NCI-H128 (cell line): ENCODE data around the gene ARPC4.
A peak's percentile ranks its signal among the peaks of the same experiment; 100 is the strongest.
"Not testable (repeated sequence)": the region's sequence is repeated elsewhere in the genome, so short reads cannot be mapped to it uniquely, and the experiment has no call there.

Experiments
- DNase-seq: peaks from one replicate; lab custom pipeline; 2025; ENCODE audit not compliant: unreplicated experiment; lab: John Stamatoyannopoulos, UW

The ARPC4 gene

GRCh38 chr3:9817436-9817835 is 24.6 kb downstream of the ARPC4 start:
- no peak for DNase-seq

- no peak for DNase-seq
Observed at GRCh38 chr3:9818666-9819335, 25.9 kb downstream of the ARPC4 start.

GRCh38 chr3:9820543-9820942 is 27.7 kb downstream of the ARPC4 start:
- no peak for DNase-seq

- no peak for DNase-seq
Observed at GRCh38 chr3:9820946-9821345, 28.1 kb downstream of the ARPC4 start.

GRCh38 chr3:9825451-9826040 is 32.7 kb downstream of the ARPC4 start:
- DNase-seq, result no peak

- no peak for DNase-seq
Observed at GRCh38 chr3:9826815-9827573, 34.1 kb downstream of the ARPC4 start.

- DNase-seq, result no peak
Observed at GRCh38 chr3:9828801-9829755, 36.2 kb downstream of the ARPC4 start.

- no peak for DNase-seq
Observed at GRCh38 chr3:9831253-9831652, 38.4 kb downstream of the ARPC4 start.

GRCh38 chr3:9833078-9833477 is 40.2 kb downstream of the ARPC4 start:
- no peak for DNase-seq

GRCh38 chr3:9834520-9835380 is 41.9 kb downstream of the ARPC4 start:
- no peak for DNase-seq

GRCh38 chr3:9837701-9838582 is 45.1 kb downstream of the ARPC4 start:
- DNase-seq, result no peak

GRCh38 chr3:9838856-9839255 is 46.0 kb downstream of the ARPC4 start:
- no peak for DNase-seq

- no peak for DNase-seq
Observed at GRCh38 chr3:9841015-9841414, 48.1 kb downstream of the ARPC4 start.

- peak; percentile 80 for DNase-seq
Observed at GRCh38 chr3:9843715-9844438, 51.0 kb downstream of the ARPC4 start, which contains the start of gene RPUSD3. Gene RPUSD3, minus strand, starts transcription at chr3:9844008. Its CDS starts 18 bp downstream, at chr3:9843990.

- no peak for DNase-seq
Observed at GRCh38 chr3:9846231-9846630, 53.3 kb downstream of the ARPC4 start.

- DNase-seq, result no peak
Observed at GRCh38 chr3:9846931-9847488, 54.1 kb downstream of the ARPC4 start.

- not testable (repeated sequence) for DNase-seq
Observed at GRCh38 chr3:9847870-9848269, 55.0 kb downstream of the ARPC4 start.

GRCh38 chr3:9848860-9849259 is 56.0 kb downstream of the ARPC4 start:
- DNase-seq, result not testable (repeated sequence)
